ENCODE data around the gene SLC13A2. TPM values are rescaled to one million over a fixed set of nuclear protein-coding genes. Genes with fewer than 3 reads are reported as not detected.

Gene SLC13A2
- total RNA-seq, 2 donors from 2014 or later, result not detected

- no peak for ATAC-seq (ENCODE audit: insufficient number of reproducible peaks, low FRiP score, low read depth)
- H3K9me3 ChIP-seq, result no peaks in the 10 kb centered on the region
- H3K4me3 ChIP-seq, result no peak overlapping the region
- no peak for DNase-seq (ENCODE audit: low spot score)
- H3K4me1 ChIP-seq (ENCODE audit: control insufficient read depth in 1 of 2, low read depth in 2 of 2), result no peaks in the 10 kb centered on the region
- no peak for TF ChIP-seq CTCF (IDR thresholded peaks at IDR 0.05)
- H3K27me3 ChIP-seq (replicated peaks; ENCODE audit: insufficient read depth), result no peaks in the 10 kb centered on the region
- H3K36me3 ChIP-seq, result no peaks in the 10 kb centered on the region
- no peak overlapping the region for H3K27ac ChIP-seq
Measured at GRCh38 chr17:28534740-28535375, 61.4 kb downstream of the SLC13A2 start.

- Histone ChIP-seq H3K27me3 (replicated peaks; ENCODE audit: insufficient read depth) (no peaks in the 10 kb centered on the region), H3K27ac (no peak overlapping the region), H3K36me3 (no peaks in the 10 kb centered on the region), H3K4me3 (no peak overlapping the region), H3K4me1 (ENCODE audit: control insufficient read depth in 1 of 2, low read depth in 2 of 2) (no peaks in the 10 kb centered on the region), H3K9me3 (no peaks in the 10 kb centered on the region)
- TF ChIP-seq CTCF (IDR thresholded peaks at IDR 0.05), result no peak
- DNase-seq (ENCODE audit: low spot score) (no peak), ATAC-seq (ENCODE audit: insufficient number of reproducible peaks, low FRiP score, low read depth) (no peak)
Measured at GRCh38 chr17:28536532-28537218, 63.2 kb downstream of the SLC13A2 start.

- no peaks in the 10 kb centered on the region for H3K36me3 ChIP-seq
- H3K27ac ChIP-seq, result no peak overlapping the region
- ATAC-seq (ENCODE audit: insufficient number of reproducible peaks, low FRiP score, low read depth) (no peak), DNase-seq (ENCODE audit: low spot score) (no peak)
- H3K4me3 ChIP-seq, result no peak overlapping the region
- H3K9me3 ChIP-seq, result no peaks in the 10 kb centered on the region
- TF ChIP-seq CTCF (IDR thresholded peaks at IDR 0.05), result no peak
- H3K27me3 ChIP-seq (replicated peaks; ENCODE audit: insufficient read depth), result no peaks in the 10 kb centered on the region
- no peaks in the 10 kb centered on the region for H3K4me1 ChIP-seq (ENCODE audit: control insufficient read depth in 1 of 2, low read depth in 2 of 2)
Measured at GRCh38 chr17:28537219-28537610, 63.8 kb downstream of the SLC13A2 start.

GRCh38 chr17:28538296-28538895 is 65.0 kb downstream of the SLC13A2 start:
- Histone ChIP-seq H3K9me3 (no peaks in the 10 kb centered on the region), H3K4me1 (ENCODE audit: control insufficient read depth in 1 of 2, low read depth in 2 of 2) (no peaks in the 10 kb centered on the region), H3K36me3 (no peaks in the 10 kb centered on the region), H3K27ac (no peak overlapping the region), H3K27me3 (replicated peaks; ENCODE audit: insufficient read depth) (no peaks in the 10 kb centered on the region), H3K4me3 (no peak overlapping the region)
- TF ChIP-seq CTCF (IDR thresholded peaks at IDR 0.05), result no peak
- ATAC-seq (ENCODE audit: insufficient number of reproducible peaks, low FRiP score, low read depth), result no peak
- no peak for DNase-seq (ENCODE audit: low spot score)

GRCh38 chr17:28540231-28540630 is 66.8 kb downstream of the SLC13A2 start:
- no peaks in the 10 kb centered on the region for H3K36me3 ChIP-seq
- ATAC-seq (ENCODE audit: insufficient number of reproducible peaks, low FRiP score, low read depth), result no peak
- DNase-seq (ENCODE audit: low spot score), result no peak
- no peaks in the 10 kb centered on the region for H3K4me1 ChIP-seq (ENCODE audit: control insufficient read depth in 1 of 2, low read depth in 2 of 2)
- H3K27me3 ChIP-seq (replicated peaks; ENCODE audit: insufficient read depth), result no peaks in the 10 kb centered on the region
- no peak overlapping the region for H3K27ac ChIP-seq
- H3K9me3 ChIP-seq, result no peaks in the 10 kb centered on the region
- TF ChIP-seq CTCF (IDR thresholded peaks at IDR 0.05), result no peak
- H3K4me3 ChIP-seq, result no peak overlapping the region
